ENCODE data around the gene TRIM46.
"Not testable (repeated sequence)": the region's sequence is repeated elsewhere in the genome, so short reads cannot be mapped to it uniquely, and the experiment has no call there.

The TRIM46 gene

DNA sequence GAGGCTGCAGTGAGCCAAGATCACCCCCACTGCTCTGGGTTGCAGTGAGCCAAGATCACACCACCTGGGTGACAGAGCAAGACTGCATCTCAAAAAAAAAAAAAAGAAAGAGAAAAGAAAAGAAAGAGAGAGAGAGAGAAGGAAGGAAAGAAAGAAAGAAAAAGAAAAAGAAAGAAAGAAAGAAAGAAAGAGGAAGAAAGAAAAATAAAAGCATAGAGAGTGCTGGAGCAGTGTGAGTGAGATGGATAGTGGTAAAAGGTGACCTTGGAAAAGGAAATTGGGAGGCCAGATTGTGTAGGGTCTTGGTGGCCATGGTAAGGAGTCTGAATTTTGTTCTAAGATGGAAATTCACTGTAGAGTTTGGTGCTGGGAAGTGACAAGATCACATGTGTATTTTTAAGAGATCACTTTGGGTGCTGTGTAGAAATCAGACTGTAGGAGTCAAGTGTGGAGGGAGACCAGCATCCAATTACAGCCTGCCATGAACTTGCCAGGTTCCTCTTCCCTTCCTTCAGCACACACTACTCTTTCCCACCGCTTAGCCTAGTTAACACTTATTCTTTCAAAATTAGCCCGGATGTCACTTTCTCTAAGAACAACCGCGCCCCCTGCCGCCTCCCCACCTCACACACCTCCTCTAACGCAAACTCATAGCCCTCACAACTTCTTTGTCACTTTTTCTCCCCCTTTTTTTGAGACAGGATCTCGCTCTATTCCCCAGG lies 52.7 kb downstream of the TRIM46 start:
- DNase-seq (ENCODE audit: low read depth in 3 of 3, low spot score in 1 of 3) = peak; percentile 57 to 83 (median 66)

DNA sequence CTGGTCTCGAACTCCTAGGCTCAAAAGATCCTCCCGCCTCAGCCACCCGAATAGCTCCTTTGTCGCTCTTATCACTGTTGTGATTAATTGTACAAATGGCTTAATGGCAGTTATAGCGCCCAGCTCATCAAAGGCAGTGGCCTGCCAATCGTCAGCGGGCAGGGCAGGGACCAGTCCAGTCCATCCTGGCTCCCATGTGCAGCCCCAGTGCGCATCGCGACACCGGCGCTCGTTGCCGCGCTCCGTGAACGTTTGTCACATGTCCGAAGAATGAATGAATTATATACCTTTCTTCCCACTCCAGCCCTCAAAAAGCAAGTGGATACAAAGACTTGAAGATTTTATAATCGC lies 53.2 kb downstream of the TRIM46 start:
- no peak for DNase-seq (ENCODE audit: low read depth in 3 of 3, low spot score in 1 of 3)

- peak; percentile 96 to 100 (median 98) for DNase-seq (ENCODE audit: low read depth in 3 of 3, low spot score in 1 of 3)
Observed at GRCh38 chr1:155227261-155228095, 53.8 kb downstream of the TRIM46 start.

DNA sequence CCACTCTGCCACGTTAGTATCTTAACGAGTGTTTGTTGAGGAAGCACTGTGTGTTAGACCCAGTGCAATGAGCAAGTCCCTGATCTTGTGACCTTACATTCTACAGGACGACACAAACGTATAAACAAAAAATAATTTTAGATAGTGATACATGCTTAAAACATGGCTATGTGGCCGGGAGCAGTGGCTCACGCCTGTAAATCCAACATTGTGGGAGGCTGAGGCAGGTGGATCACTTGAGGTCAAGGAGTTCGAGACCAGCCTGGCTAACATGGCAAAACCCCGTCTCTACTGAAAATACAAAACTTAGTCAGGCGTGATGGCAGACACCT lies 54.4 kb downstream of the TRIM46 start:
- DNase-seq (ENCODE audit: low read depth in 3 of 3, low spot score in 1 of 3) = no peak

DNA sequence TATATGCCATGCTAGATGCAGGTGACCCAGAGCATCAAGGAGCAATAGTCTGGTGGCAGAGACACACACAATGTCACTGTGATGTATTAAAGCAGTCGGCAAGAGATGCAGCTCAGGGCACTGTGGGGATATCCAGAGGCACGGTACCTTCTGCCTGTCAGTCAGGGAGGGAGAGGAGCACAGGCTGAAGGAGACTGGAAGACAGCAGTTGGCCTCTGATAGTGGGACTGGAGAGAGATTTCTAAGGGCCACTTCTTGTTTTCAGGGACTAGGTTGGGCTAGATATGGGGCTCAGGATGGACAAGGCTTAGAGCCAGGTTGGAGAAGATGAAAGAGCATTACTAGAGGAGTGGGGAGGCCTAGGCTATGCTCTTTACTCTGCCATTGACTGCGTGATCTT lies 57.7 kb downstream of the TRIM46 start:
- DNase-seq (ENCODE audit: low read depth in 3 of 3, low spot score in 1 of 3) = not testable (repeated sequence)

- not testable (repeated sequence) for DNase-seq (ENCODE audit: low read depth in 3 of 3, low spot score in 1 of 3)
Observed at GRCh38 chr1:155232001-155232978, 58.6 kb downstream of the TRIM46 start.

GRCh38 chr1:155233502-155233901 lies 59.9 kb downstream of the TRIM46 start:
- not testable (repeated sequence) for DNase-seq (ENCODE audit: low read depth in 3 of 3, low spot score in 1 of 3)
